ENCODE data around the gene PTCD2. TPM values are rescaled to one million over a fixed set of nuclear protein-coding genes. Genes with fewer than 3 reads are reported as not detected.

The PTCD2 gene
- total and polyA plus RNA-seq, 9 of the 15 experiments (the other 6 are each of a cell fraction or from before 2014, with no cell fraction given): 11.9 to 28.5 (median 18.6) TPM

GRCh38 chr5:72283358-72283757 is 36.8 kb upstream of the PTCD2 start (continued):
- TF ChIP-seq ZNF830 (CRISPR knock-in tag; IDR thresholded peaks at IDR 0.05): no peak
- TF ChIP-seq ADNP (tag; IDR thresholded peaks at IDR 0.05): no peak
- no peak for TF ChIP-seq YY1 (IDR thresholded peaks at IDR 0.05; ENCODE audit: borderline replicate concordance in 1 of 3, control insufficient read depth in 1 of 3, extremely low read depth in 1 of 3, insufficient read depth in 3 of 3, insufficient read length in 1 of 3, insufficient replicate concordance in 2 of 3, low read depth in 1 of 3, low read length in 2 of 3)
- TF ChIP-seq HDAC3 (IDR thresholded peaks at IDR 0.05; ENCODE audit: borderline replicate concordance, partially characterized antibody): no peak
- no peak for TF ChIP-seq SAP30 (IDR thresholded peaks at IDR 0.05; ENCODE audit: borderline replicate concordance, insufficient read depth, low read depth, low read length, poor library complexity, severe bottlenecking)
- TF ChIP-seq ZNF217 (CRISPR knock-in tag; IDR thresholded peaks at IDR 0.05): no peak
- TF ChIP-seq, protein P1, sequence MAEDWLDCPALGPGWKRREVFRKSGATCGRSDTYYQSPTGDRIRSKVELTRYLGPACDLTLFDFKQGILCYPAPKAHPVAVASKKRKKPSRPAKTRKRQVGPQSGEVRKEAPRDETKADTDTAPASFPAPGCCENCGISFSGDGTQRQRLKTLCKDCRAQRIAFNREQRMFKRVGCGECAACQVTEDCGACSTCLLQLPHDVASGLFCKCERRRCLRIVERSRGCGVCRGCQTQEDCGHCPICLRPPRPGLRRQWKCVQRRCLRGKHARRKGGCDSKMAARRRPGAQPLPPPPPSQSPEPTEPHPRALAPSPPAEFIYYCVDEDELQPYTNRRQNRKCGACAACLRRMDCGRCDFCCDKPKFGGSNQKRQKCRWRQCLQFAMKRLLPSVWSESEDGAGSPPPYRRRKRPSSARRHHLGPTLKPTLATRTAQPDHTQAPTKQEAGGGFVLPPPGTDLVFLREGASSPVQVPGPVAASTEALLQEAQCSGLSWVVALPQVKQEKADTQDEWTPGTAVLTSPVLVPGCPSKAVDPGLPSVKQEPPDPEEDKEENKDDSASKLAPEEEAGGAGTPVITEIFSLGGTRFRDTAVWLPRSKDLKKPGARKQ (CRISPR knock-in tag; IDR thresholded peaks at IDR 0.05): no peak
- TF ChIP-seq ETS1 (conservative IDR thresholded peaks at IDR 0.05; ENCODE audit: control insufficient read depth, low read depth, low read length): no peak
- TF ChIP-seq, protein P2, sequence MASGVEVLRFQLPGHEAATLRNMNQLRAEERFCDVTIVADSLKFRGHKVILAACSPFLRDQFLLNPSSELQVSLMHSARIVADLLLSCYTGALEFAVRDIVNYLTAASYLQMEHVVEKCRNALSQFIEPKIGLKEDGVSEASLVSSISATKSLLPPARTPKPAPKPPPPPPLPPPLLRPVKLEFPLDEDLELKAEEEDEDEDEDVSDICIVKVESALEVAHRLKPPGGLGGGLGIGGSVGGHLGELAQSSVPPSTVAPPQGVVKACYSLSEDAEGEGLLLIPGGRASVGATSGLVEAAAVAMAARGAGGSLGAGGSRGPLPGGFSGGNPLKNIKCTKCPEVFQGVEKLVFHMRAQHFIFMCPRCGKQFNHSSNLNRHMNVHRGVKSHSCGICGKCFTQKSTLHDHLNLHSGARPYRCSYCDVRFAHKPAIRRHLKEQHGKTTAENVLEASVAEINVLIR (CRISPR knock-in tag; IDR thresholded peaks at IDR 0.05): no peak
- TF ChIP-seq TFAM (CRISPR knock-in tag; conservative IDR thresholded peaks at IDR 0.05): no peak
- peak; percentile 64 for TF ChIP-seq MECOM (CRISPR knock-in tag; IDR thresholded peaks at IDR 0.05)
- no peak for TF ChIP-seq THRAP3 (IDR thresholded peaks at IDR 0.05; ENCODE audit: borderline replicate concordance)
- TF ChIP-seq ZNF561 (CRISPR knock-in tag; conservative IDR thresholded peaks at IDR 0.05): no peak
- no peak for TF ChIP-seq KHSRP (IDR thresholded peaks at IDR 0.05)
- TF ChIP-seq, protein P3, sequence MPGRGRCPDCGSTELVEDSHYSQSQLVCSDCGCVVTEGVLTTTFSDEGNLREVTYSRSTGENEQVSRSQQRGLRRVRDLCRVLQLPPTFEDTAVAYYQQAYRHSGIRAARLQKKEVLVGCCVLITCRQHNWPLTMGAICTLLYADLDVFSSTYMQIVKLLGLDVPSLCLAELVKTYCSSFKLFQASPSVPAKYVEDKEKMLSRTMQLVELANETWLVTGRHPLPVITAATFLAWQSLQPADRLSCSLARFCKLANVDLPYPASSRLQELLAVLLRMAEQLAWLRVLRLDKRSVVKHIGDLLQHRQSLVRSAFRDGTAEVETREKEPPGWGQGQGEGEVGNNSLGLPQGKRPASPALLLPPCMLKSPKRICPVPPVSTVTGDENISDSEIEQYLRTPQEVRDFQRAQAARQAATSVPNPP (IDR thresholded peaks at IDR 0.05; ENCODE audit: borderline replicate concordance, insufficient read depth, insufficient read length): no peak
- TF ChIP-seq ZNF408 (CRISPR knock-in tag; IDR thresholded peaks at IDR 0.05; ENCODE audit: low read depth): no peak
- peak; percentile 34; the same call in 1 of the 2 replicates for TF ChIP-seq TEAD2 (tag; IDR thresholded peaks at IDR 0.05)
- no peak for TF ChIP-seq NCOA6 (IDR thresholded peaks at IDR 0.05)
- TF ChIP-seq ZBTB11 (CRISPR knock-in tag; IDR thresholded peaks at IDR 0.05): no peak
